ENCODE measurements around the gene CAP1.

CAP1 gene

DNA sequence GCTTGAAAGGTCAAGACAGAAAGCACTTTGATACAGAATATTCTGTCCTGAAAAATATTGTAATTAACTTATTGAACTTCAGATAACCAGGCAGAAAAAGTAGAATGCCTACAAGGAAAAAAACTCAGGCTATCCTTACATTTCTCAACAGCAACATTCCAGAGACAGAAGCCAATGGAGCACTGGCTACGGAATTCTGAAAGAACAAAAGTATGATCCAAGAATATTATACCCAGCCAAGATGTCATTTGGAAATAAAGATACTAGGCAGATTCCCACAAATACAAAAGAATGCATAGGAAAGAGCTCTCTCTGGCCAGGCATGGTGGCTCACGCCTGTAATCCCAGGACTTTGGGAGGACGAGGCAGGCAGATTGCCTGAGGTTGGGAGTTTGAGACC is 62.4 kb downstream of the CAP1 start:
- Mint-ChIP-seq H3K4me1 (ENCODE audit: low read depth in 2 of 2) (no peaks in the 10 kb centered on the region), H3K27ac (no peak overlapping the region), H3K27me3 (peaks cover 0 to 18% of the 10 kb centered on the region in 2 donors), H3K4me3 (no peak overlapping the region), H3K36me3 (ENCODE audit: insufficient read depth) (no peaks in the 10 kb centered on the region), H3K9me3 (no peaks in the 10 kb centered on the region)
- no peak for DNase-seq
- no peak for ATAC-seq (replicated peaks)

DNA sequence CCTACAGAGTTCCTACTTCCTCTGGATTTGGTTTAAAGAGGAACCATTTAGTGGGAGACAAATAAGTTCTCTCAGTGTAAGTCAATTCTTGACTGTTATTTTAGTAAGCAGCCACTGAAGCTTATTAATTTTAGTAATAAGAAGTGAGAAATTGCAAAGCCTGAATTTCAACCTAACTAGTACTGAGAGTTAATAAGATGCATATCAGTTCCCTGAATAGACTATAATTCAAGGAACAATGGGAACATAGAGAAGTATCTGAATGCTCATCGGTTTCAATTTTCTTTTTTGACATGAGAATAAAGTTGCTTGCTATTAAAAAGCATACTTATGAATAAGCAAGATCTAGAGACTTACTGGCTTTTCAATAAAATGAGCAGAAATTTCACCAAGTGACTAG is 64.5 kb downstream of the CAP1 start:
- Mint-ChIP-seq H3K4me1 (ENCODE audit: low read depth in 2 of 2) (no peaks in the 10 kb centered on the region), H3K27ac (no peak overlapping the region), H3K36me3 (ENCODE audit: insufficient read depth) (no peaks in the 10 kb centered on the region), H3K9me3 (peaks cover under 1 to 3% of the 10 kb centered on the region in 2 donors), H3K27me3 (peaks cover 13 to 34% of the 10 kb centered on the region in 2 donors), H3K4me3 (no peak overlapping the region)
- DNase-seq (no peak), ATAC-seq (replicated peaks) (no peak)

DNA sequence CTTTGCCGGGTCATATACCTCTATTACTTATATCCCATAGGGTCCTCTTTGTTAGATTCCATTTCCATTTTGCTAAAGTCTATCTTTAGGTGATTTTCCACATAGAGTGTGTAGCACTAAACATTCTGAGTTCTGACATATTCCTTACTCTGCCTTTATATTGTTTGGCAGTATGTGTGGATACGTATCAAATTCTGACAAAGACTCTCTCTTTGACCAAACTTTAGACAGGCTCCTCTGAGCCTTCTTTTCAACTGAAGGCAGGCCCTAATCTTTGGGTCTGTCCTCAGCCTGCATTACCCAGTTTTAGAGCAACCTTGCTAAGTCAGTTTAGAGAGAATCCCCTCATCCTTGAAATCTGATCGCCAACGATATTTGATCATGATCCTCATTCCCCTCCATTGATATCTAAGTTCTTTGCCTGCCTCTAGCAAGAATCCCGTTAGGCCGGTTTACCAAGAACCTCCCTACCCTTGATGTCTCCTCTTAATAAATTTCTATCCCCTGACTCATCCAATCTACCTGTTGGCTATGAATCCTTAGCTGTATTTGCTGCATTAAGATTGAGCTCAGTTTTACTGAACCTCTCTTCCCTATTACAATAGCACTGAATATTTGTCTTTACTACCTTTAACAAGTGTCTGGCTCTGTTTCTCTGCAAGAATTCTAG is 66.9 kb downstream of the CAP1 start:
- Mint-ChIP-seq H3K27me3 (peaks cover 34 to 45% of the 10 kb centered on the region in 2 donors), H3K9me3 (peaks cover 7 to 9% of the 10 kb centered on the region in 2 donors), H3K27ac (no peak overlapping the region), H3K36me3 (ENCODE audit: insufficient read depth) (no peaks in the 10 kb centered on the region), H3K4me3 (no peak overlapping the region), H3K4me1 (ENCODE audit: low read depth in 2 of 2) (no peaks in the 10 kb centered on the region)
- ATAC-seq (replicated peaks) (no peak), DNase-seq (no peak)

DNA sequence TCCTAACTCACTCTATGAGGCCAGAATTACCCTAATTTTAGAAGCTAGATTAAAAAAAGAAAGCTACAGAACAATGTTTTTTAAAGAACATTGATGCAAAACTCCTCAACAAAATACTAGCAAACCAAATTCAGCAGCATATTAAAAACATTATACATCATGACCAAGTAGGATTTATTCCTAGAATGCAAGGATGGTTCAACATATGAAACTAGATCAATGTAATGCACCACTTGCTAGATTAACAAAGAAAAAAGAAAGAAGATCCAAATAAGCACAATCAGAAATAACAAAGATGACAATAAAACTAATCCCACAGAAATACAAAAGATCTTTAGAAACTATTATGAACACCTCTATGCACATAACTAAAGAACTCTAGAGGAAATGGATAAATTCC is 69.9 kb downstream of the CAP1 start:
- Mint-ChIP-seq H3K4me1 (ENCODE audit: low read depth in 2 of 2) (no peaks in the 10 kb centered on the region), H3K36me3 (ENCODE audit: insufficient read depth) (no peaks in the 10 kb centered on the region), H3K27me3 (peaks cover 45 to 66% of the 10 kb centered on the region in 2 donors), H3K9me3 (peaks cover 7 to 9% of the 10 kb centered on the region in 2 donors), H3K27ac (no peak overlapping the region), H3K4me3 (no peak overlapping the region)
- ATAC-seq (replicated peaks), result no peak
- DNase-seq, result no peak

DNA sequence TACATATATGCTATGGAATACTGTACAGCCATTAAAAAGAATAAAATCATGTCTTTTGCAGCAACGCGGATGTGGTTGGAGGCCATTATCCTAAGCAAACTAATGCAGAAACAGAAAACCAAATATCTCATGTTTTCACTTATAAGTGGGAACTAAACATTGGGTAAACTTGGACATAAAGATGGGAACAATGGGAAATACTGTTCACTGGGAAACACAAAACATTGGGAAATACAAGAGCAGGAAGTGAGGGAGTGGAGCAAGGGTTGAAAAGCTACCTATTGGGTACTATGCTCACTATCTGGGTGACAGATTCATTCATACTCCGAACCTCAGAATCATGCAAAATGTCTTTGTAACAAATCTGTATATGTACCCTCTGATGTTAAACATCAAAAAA is 73.9 kb downstream of the CAP1 start:
- Mint-ChIP-seq H3K27me3 (peaks cover 60 to 75% of the 10 kb centered on the region in 2 donors), H3K9me3 (peaks cover 6 to 7% of the 10 kb centered on the region in 2 donors), H3K36me3 (ENCODE audit: insufficient read depth) (no peaks in the 10 kb centered on the region), H3K4me3 (no peak overlapping the region), H3K27ac (no peak overlapping the region), H3K4me1 (ENCODE audit: low read depth in 2 of 2) (no peaks in the 10 kb centered on the region)
- ATAC-seq (replicated peaks) (no peak), DNase-seq (no peak)

DNA sequence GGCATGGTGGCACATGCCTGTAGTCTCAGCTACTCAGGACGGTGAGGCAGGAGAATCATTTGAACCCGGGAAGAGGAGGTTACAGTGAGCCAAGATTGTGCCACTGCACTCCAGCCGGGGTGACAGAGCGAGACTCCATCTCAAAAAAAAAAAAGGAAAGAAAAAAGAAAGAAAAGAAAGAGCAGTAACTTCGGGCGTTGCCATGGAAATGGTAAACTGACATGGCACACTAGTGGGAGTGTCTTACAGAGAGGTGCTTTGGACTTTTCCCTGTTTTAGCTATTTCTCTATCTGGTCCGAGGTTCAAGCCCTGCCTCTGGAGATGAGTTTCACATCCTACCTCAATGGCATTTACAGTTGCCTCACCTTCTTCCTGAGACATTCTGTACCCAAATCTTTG is 79.6 kb downstream of the CAP1 start:
- no peaks in the 10 kb centered on the region for H3K36me3 Mint-ChIP-seq (ENCODE audit: insufficient read depth)
- DNase-seq, result no peak
- ATAC-seq (replicated peaks), result no peak
- no peak overlapping the region for H3K27ac Mint-ChIP-seq
- peaks cover 35% of the 10 kb centered on the region in 2 donors for H3K27me3 Mint-ChIP-seq
- H3K4me1 Mint-ChIP-seq (ENCODE audit: low read depth in 2 of 2), result no peaks in the 10 kb centered on the region
- no peak overlapping the region for H3K4me3 Mint-ChIP-seq
- no peaks in the 10 kb centered on the region for H3K9me3 Mint-ChIP-seq
